Natural killer cell treated with Interleukin-12 subunit alpha and Interleukin-12 subunit beta and Interleukin-15 and Interleukin-18, amount 100 ng/mL, for 72 hours (primary cell): ENCODE results near the gene MPPE1. TPM values are rescaled to one million over a fixed set of nuclear protein-coding genes. Genes with fewer than 3 reads are reported as not detected.
"Not testable (repeated sequence)": the region's sequence is repeated elsewhere in the genome, so short reads cannot be mapped to it uniquely, and the experiment has no call there.

Source experiments
- ATAC-seq, 2 donors: fragments of 150-1000 bp; cut with Tn5 transposase in 1 of 2; sonication (Bioruptor Pico), chemical (Tn5 transposase) in 1 of 2; 2 replicates each; pipeline ENCODE4 v1.10.0; 2021
- DNase-seq: peaks from one replicate; pipeline ENCODE4 v3.0.0; 2022; ENCODE audit warnings: low spot score
- H3K27ac Mint-ChIP-seq, 2 donors: 1 replicate in 1 of 2; 2 replicates in 1 of 2; pipeline ENCODE4 v1.8.0; 2022; ENCODE audit warnings: mixed read lengths in 2 of 2, mild to moderate bottlenecking in 1 of 2, moderate library complexity in 1 of 2
- H3K27me3 Mint-ChIP-seq, 2 donors: 1 replicate in 1 of 2; 2 replicates in 1 of 2; pipeline ENCODE4 v1.8.0; 2022; ENCODE audit warnings: mixed read lengths in 2 of 2
- H3K36me3 Mint-ChIP-seq: one replicate; pipeline ENCODE4 v1.8.0; 2022; ENCODE audit warnings: mixed read lengths
- H3K4me1 Mint-ChIP-seq, 2 donors: 1 replicate in 1 of 2; 2 replicates in 1 of 2; pipeline ENCODE4 v1.8.0; 2022; ENCODE audit warnings: low read depth in 2 of 2, mixed read lengths in 2 of 2, mild to moderate bottlenecking in 1 of 2
- H3K4me3 Mint-ChIP-seq: one replicate; pipeline ENCODE4 v1.8.0; 2022; ENCODE audit warnings: mixed read lengths
- H3K9me3 Mint-ChIP-seq: 2 replicates; pipeline ENCODE4 v1.8.0; 2022; ENCODE audit warnings: mixed read lengths
- total RNA-seq, 2 donors: library from RNA; stranded (reverse); gene quantifications; one replicate each; pipeline ENCODE4 v1.2.3, GENCODE V29; 2022

The MPPE1 gene
- total RNA-seq, 2 donors from 2014 or later = 45.5 to 54.7 TPM

GRCh38 chr18:11865071-11865470 lies 43.0 kb downstream of the MPPE1 start:
- Mint-ChIP-seq H3K36me3 (no peaks in the 10 kb centered on the region), H3K27me3 (no peaks in the 10 kb centered on the region), H3K9me3 (no peaks in the 10 kb centered on the region), H3K4me3 (no peak overlapping the region), H3K27ac (no peak overlapping the region), H3K4me1 (no peaks in the 10 kb centered on the region)
- ATAC-seq = no peak
- peak; percentile 28 for DNase-seq

GRCh38 chr18:11864471-11864870 lies 43.6 kb downstream of the MPPE1 start:
- no peaks in the 10 kb centered on the region for H3K4me1 Mint-ChIP-seq
- DNase-seq = no peak
- H3K9me3 Mint-ChIP-seq = no peaks in the 10 kb centered on the region
- no peaks in the 10 kb centered on the region for H3K36me3 Mint-ChIP-seq
- H3K27ac Mint-ChIP-seq = no peak overlapping the region
- no peak overlapping the region for H3K4me3 Mint-ChIP-seq
- ATAC-seq = no peak
- H3K27me3 Mint-ChIP-seq = no peaks in the 10 kb centered on the region

GRCh38 chr18:11862468-11863137 lies 45.5 kb downstream of the MPPE1 start:
- no peak for DNase-seq
- no peak for ATAC-seq
- no peaks in the 10 kb centered on the region for H3K27me3 Mint-ChIP-seq
- H3K9me3 Mint-ChIP-seq = no peaks in the 10 kb centered on the region
- H3K4me3 Mint-ChIP-seq = no peak overlapping the region
- no peaks in the 10 kb centered on the region for H3K36me3 Mint-ChIP-seq
- no peaks in the 10 kb centered on the region for H3K4me1 Mint-ChIP-seq
- H3K27ac Mint-ChIP-seq = no peak overlapping the region

- Mint-ChIP-seq H3K27ac (no peak overlapping the region), H3K4me1 (no peaks in the 10 kb centered on the region), H3K9me3 (no peaks in the 10 kb centered on the region), H3K27me3 (no peaks in the 10 kb centered on the region), H3K4me3 (no peak overlapping the region), H3K36me3 (no peaks in the 10 kb centered on the region)
- DNase-seq = peak; percentile 23
- no peak for ATAC-seq
These were observed 46.4 kb downstream of the MPPE1 start for GRCh38 chr18:11861583-11862288.

GRCh38 chr18:11860594-11861450 lies 47.3 kb downstream of the MPPE1 start:
- no peak for ATAC-seq
- no peaks in the 10 kb centered on the region for H3K4me1 Mint-ChIP-seq

GRCh38 chr18:11859903-11860407 lies 48.2 kb downstream of the MPPE1 start:
- DNase-seq (no peak), ATAC-seq (no peak)
- Mint-ChIP-seq H3K9me3 (no peaks in the 10 kb centered on the region), H3K4me3 (no peak overlapping the region), H3K4me1 (no peaks in the 10 kb centered on the region), H3K36me3 (no peaks in the 10 kb centered on the region), H3K27ac (no peak overlapping the region), H3K27me3 (no peaks in the 10 kb centered on the region)

More at GRCh38 chr18:11860594-11861450, 47.3 kb downstream of the MPPE1 start:
- no peaks in the 10 kb centered on the region for H3K36me3 Mint-ChIP-seq
- H3K4me3 Mint-ChIP-seq = no peak overlapping the region
- no peak overlapping the region for H3K27ac Mint-ChIP-seq
- H3K27me3 Mint-ChIP-seq = no peaks in the 10 kb centered on the region
- no peaks in the 10 kb centered on the region for H3K9me3 Mint-ChIP-seq
- DNase-seq = no peak

- H3K27me3 Mint-ChIP-seq = no peaks in the 10 kb centered on the region
- H3K27ac Mint-ChIP-seq = no peak overlapping the region
- H3K36me3 Mint-ChIP-seq = no peaks in the 10 kb centered on the region
- H3K9me3 Mint-ChIP-seq = no peaks in the 10 kb centered on the region
- H3K4me1 Mint-ChIP-seq = no peaks in the 10 kb centered on the region
- DNase-seq (no peak), ATAC-seq (no peak)
- H3K4me3 Mint-ChIP-seq = no peak overlapping the region
These were observed 48.8 kb downstream of the MPPE1 start for GRCh38 chr18:11859282-11859830.

- Mint-ChIP-seq H3K4me3 (no peak overlapping the region), H3K36me3 (no peaks in the 10 kb centered on the region), H3K4me1 (peaks cover 1 to 2% of the 10 kb centered on the region in 2 donors), H3K27me3 (no peaks in the 10 kb centered on the region), H3K9me3 (no peaks in the 10 kb centered on the region), H3K27ac (no peak overlapping the region)
- no peak for ATAC-seq
- no peak for DNase-seq
These were observed 50.8 kb downstream of the MPPE1 start for GRCh38 chr18:11857177-11857887.

GRCh38 chr18:11854554-11854953 lies 53.6 kb downstream of the MPPE1 start:
- not testable (repeated sequence) for H3K27me3 Mint-ChIP-seq, H3K27ac Mint-ChIP-seq, H3K36me3 Mint-ChIP-seq, ATAC-seq, H3K4me3 Mint-ChIP-seq, H3K9me3 Mint-ChIP-seq, DNase-seq
- peaks cover 21 to 22% of the 10 kb centered on the region in 2 donors for H3K4me1 Mint-ChIP-seq

GRCh38 chr18:11851806-11852337 lies 56.2 kb downstream of the MPPE1 start:
- Mint-ChIP-seq H3K4me3 (peak overlapping the region; percentile 97), H3K4me1 (peaks cover 21 to 22% of the 10 kb centered on the region in 2 donors), H3K27me3 (no peaks in the 10 kb centered on the region), H3K27ac (peak overlapping the region; percentile 88 to 95), H3K36me3 (peaks cover 5% of the 10 kb centered on the region), H3K9me3 (no peaks in the 10 kb centered on the region)
- DNase-seq (peak; percentile 63), ATAC-seq (peak; percentile 40 to 64)

GRCh38 chr18:11851146-11851805 lies 56.8 kb downstream of the MPPE1 start, which contains the start of gene CHMP1B:
CHMP1B (plus strand) TSS chr18:11851413; CDS start chr18:11851512, 99 bp downstream.
- Mint-ChIP-seq H3K4me1 (peaks cover 21 to 22% of the 10 kb centered on the region in 2 donors), H3K27me3 (no peaks in the 10 kb centered on the region), H3K27ac (peak within 1 kb of the TSS; percentile 88 to 95), H3K4me3 (peak within 1 kb of the TSS; percentile 97), H3K36me3 (peaks cover 5% of the 10 kb centered on the region), H3K9me3 (no peaks in the 10 kb centered on the region)
- ATAC-seq (peak; percentile 99), DNase-seq (peak; percentile 97)

GRCh38 chr18:11850821-11851145 lies 57.3 kb downstream of the MPPE1 start:
- H3K27ac Mint-ChIP-seq = peak overlapping the region; percentile 88 to 95
- H3K4me1 Mint-ChIP-seq = peaks cover 21 to 22% of the 10 kb centered on the region in 2 donors
- peaks cover 5% of the 10 kb centered on the region for H3K36me3 Mint-ChIP-seq
- H3K4me3 Mint-ChIP-seq = peak overlapping the region; percentile 97
- DNase-seq (no peak), ATAC-seq (peak; percentile 45 to 63)
- H3K27me3 Mint-ChIP-seq = no peaks in the 10 kb centered on the region
- no peaks in the 10 kb centered on the region for H3K9me3 Mint-ChIP-seq
